HG03108 (cell line): ENCODE measurements around the gene ABCA12.

ENCODE experiments used
- ATAC-seq: cut with Tn5 transposase; IDR thresholded peaks from one replicate; pipeline ENCODE4 v1.9.1; 2021; ENCODE audit warnings: moderate library complexity; ENCODE audit not compliant: unreplicated experiment

The ABCA12 gene

DNA sequence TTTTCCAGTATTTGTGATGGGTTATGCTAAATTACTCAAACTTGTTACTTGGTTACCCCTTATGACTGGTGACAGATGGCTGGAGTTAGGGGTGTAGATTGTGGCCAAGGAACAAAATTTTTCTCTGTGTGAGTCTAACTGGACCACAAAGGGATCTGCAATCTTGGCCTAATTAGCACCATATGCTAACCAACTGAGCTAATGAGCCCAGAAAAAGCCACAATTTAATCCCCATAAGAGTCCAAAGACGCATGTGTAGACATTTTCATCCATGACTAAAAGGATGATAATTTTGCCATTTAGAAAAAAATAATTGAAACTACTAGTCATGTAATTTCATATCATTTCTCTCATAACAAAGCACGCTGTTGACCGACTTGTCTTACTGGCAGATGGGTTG is 151.2 kb downstream of the ABCA12 start:
- ATAC-seq: no peak

DNA sequence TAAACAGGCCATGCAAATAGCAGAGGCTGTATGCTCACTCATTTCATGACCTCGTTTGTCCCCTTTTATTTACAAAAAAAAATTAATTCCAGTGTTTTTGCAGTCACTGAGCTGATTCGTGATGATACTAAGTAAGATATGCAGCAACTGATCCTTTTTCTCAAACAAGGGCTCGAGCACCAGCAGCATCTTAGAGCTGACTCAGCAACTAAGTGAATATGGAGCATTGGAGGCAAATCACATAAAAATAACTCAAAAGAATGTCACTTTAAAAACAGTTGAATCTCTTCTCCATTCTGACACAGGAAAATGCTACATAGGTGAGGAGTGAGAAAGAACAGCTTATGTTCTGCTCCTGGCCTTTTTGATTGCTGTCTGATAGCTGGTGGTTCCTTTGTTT is 152.8 kb downstream of the ABCA12 start:
- ATAC-seq: no peak

DNA sequence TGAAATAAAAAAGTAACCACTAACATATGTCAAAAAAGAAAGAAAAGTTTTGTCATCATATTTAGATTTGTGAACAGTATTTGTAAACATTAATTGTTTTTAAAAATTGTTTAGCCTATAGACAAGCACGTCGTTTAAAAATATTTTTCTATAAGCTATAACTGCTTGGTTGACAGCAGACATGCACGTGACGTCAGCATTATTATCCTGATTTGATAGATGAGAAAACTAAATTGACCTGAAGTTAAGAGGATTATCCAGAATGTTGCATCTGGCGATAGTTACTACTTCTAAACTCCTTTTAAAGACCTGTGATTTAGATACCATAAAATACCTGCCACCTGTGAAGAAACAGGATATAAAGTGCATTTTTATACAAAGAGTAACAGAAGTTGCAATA is 172.0 kb downstream of the ABCA12 start:
- no peak for ATAC-seq

DNA sequence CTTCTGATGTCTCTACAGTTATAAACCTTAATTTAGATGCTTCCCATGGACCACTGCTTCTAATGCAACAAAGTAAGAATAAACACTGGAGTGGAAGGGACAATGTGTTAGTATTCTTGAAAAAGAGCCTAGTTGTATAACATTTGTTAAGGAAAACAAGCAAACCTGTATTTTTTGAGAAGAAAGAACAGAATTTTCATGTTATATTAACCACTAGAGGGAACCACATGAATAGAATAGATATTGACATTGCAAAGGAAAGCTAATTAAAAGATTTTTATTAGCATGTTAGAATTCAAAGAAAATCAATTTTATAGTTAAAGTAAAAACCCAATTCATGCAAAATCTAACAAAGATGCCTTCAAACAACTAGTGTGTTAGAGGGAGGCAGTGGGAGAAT is 177.7 kb downstream of the ABCA12 start:
- ATAC-seq: no peak

DNA sequence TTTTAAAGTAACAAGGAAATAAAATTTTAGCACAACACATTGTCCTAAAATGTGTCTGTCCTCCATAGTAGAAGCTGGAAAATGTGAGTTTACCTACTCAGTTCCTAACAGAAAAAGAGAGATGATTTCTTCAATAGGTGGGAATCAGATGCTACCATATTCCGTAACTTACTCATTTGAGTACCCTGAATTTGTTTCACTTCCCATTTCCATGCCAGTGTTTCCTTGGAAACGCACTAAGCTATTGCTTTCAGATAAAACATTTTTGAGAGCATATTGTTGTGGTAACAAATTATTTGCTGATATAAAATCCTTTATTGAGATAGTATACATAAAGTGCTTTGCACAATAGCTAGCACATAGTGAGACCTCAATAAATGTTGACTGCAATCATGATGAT is 191.5 kb downstream of the ABCA12 start:
- ATAC-seq: no peak

DNA sequence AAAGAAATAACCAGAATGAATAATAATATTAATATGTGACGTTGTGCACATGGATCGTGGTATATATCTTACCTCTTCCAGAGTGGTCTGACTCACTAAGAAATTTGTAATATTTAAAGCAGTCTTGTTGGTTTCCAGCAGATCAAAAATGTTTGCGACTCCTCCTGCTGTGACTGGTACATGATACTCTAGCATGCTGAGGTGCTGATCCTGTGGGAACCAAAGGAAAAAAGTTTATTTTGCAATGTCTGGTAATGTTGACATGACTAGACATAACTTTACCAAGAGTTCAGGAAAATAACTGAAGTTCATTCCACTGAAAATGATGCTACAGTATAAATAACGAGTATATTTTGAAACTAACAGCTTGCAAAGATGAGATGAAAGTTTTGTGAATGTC is 204.4 kb downstream of the ABCA12 start:
- ATAC-seq: no peak

DNA sequence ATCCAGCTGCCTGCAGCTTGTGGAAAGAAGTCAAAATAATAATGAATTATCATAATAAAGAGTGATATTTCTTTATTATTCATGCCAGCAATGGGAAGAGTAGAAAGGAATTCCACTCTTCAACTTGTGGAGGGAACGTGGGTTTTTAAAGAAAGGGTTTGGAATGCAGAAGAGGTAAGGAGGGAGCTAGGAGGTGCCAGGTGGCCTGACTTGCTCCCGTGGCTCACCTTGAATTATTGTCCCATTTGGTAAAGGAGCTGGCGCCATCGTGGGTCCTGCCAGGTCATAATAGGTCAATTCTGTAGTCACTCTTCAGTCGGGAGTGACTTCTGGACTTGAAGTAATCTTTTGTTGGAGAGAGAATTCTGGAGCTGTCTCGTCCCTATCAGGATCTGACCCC is 233.8 kb downstream of the ABCA12 start:
- ATAC-seq: no peak

DNA sequence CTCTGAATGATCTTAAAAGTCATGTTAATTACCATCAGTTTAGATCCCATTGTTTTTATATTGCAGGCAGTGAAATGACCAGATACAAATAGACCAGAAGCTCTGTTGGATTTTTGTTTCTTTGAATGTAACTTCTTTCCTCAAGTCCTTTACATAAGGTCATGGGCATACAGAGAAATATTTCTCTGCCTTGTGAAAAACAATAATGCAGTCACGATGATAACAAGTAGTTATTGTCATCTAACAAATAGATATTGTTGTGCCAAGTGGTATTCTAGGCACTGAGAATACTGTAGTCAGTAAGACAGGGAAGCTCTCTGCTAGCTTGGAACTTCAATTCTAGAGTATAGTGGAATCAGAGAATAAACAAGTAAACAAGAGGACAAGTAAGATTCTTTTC is 234.2 kb downstream of the ABCA12 start:
- ATAC-seq: no peak

DNA sequence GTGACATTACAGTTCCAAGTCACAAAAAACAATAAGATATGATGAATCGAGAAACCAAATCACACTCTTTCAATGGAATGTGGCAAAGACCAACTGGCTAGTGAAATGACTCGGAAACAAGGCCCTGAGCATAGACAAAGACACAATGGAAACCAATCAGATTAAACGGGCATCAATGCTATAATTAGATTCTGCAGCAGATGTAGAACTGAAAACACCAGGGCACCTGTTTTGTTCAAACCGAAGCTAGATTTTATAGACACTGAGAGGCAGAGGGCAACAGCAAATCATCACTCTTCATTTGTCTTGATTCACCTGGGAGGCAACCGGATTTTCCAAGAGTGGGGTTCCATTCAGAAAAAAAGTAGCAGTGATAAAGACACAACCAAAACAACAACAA is 236.1 kb downstream of the ABCA12 start:
- no peak for ATAC-seq

DNA sequence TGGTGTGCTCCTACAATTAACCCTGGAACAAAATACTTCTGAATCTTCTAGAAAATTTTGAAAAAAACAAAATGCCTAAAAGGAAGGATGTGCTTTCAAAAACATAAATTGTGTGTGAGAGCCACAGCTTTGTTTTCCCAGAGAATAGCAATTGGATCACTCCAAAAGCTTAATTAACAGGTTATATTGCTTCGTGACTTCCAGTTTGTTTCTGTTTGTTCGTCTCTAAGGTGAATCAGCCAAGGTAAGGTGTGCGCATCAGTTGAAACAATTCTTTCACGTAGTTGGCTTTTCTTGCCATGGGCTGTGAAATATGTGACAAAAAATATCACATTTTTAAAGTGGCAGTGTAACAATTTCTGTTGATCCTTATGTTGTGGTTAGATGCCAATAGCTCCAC is 238.7 kb downstream of the ABCA12 start:
- ATAC-seq: no peak

DNA sequence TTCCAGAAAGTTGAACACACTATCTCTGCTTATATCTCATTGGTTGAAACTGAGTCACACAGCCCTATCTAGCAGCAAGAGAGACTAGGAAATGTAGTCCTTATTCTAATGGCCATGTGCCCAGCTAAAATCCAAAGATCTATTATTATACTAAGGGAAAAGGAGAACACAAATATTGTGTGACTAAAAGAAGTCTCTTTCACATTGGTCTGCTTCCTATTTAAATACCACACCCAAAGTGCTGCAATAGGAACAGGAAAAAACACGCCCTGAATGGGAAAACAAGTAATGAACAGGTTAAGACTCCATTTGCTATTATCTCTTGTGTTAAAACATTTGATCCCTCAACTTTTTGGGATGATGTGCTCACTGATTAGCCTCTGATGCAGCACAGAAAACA is 242.2 kb downstream of the ABCA12 start:
- ATAC-seq: no peak

DNA sequence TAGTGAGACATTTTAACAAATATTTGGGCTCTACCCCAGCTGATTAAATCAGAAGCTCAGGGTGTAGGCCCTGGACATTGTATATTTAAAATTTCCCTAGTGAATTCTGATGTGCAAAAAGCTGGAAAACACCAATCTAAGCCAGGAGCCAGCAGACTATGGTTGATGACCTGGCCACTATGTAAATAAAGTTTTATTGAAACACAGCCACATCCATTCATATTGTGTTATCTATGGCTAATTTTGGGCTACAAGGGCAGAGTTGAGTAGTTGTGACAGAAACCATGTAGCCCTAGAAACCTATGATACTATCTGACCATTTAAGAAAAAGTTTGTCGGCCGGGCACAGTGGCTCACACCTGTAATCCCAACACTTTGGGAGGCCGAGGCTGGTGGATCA is 243.0 kb downstream of the ABCA12 start:
- ATAC-seq: no peak

DNA sequence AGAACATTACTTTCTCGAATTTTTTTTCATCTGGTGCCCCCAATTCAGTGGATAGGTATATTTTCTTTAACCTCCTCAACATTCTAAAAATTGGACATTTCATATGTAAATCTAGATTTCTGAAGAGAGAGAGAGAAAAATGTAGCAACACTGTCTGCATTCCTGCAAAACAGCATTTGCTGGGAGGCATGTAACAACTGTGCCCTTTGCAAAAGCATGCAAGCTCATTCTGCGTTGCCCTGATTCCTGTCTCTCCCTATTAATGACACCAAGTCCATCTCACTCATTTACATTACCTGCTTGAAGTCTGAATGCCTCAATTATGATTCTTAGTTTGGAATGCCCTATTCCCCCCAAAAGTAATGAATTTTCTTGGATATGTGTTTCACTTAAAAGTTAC is 249.1 kb downstream of the ABCA12 start:
- no peak for ATAC-seq

DNA sequence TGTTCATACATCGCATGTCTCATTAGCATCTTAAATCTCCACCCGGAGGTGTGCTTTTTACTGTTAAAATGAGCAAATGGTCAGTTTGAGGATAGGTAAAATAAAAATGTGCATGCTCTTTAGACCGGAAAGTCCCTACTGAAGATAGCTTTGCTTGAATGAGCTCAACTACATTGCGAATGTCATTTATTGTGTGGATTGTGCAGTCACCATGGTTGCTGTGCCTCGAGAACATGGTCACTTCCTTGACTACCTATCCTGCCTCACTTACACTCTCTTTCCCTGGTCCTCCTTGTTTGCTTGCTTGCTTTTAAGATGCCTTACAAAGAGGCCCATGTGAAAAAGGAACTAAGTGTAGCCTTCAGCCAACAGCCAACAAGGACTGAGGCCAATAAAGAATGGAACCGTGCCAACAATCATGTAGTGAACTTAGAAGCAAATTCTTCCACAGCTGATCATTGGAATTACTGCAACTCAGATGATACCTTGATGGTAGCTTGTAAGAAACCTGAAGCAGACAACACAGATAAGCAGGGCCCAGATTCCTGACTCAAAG is 256.7 kb downstream of the ABCA12 start:
- ATAC-seq: no peak
